Neuron (in vitro differentiated cells): ENCODE results near the gene LLGL2.
"Not testable (repeated sequence)": the region's sequence is repeated elsewhere in the genome, so short reads cannot be mapped to it uniquely, and the experiment has no call there.

ENCODE experiments used
- H2AFZ ChIP-seq: one replicate; pipeline ENCODE4 v1.6.1; 2013; ENCODE audit warnings: low read depth, mild to moderate bottlenecking, inconsistent platforms, low read length, moderate library complexity
- H3K27me3 ChIP-seq: one replicate; pipeline ENCODE4 v1.6.1; 2013; ENCODE audit warnings: low read length; ENCODE audit not compliant: insufficient read depth
- H3K36me3 ChIP-seq: one replicate; pipeline ENCODE4 v1.6.1; 2013; ENCODE audit warnings: low read length; ENCODE audit not compliant: insufficient read depth
- H3K4me1 ChIP-seq: one replicate; pipeline ENCODE4 v1.6.1; 2013; ENCODE audit warnings: low read length; ENCODE audit not compliant: insufficient read depth
- H3K4me3 ChIP-seq: 2 replicates; pipeline ENCODE4 v1.5.1; 2013; ENCODE audit warnings: mild to moderate bottlenecking, low read length, moderate library complexity
- H3K9me3 ChIP-seq: one replicate; pipeline ENCODE4 v1.6.1; 2013; ENCODE audit warnings: low read length

Gene LLGL2

DNA sequence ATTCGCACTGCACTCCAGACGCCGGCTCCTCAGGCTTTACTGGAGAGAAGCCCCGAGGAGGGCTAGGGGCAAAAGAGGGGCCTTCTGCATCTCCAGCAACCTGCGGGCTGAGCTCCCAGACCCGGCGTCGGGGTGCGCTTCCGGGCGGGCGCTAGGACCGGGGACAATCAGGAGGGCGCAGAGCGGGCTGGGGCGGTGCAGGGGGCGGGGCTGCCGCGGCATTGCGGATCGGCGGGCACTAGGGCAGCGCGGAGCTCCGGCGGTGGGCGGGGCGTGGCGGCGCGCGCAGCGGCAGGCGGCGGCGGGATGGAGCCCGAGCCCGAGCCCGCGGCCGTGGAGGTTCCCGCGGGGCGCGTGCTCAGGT is 9.3 kb upstream of the LLGL2 start, which contains the start of gene TSEN54:
TSEN54 (plus strand) TSS at position 274 of the 364 bp plus-strand sequence; CDS start at position 307, 33 bp downstream.
- Histone ChIP-seq H3K4me1 (peaks cover 25% of the 10 kb centered on the region), H3K4me3 (peak within 1 kb of the TSS; percentile 63), H3K9me3 (no peaks in the 10 kb centered on the region), H3K27me3 (no peaks in the 10 kb centered on the region), H2AFZ (peak within 1 kb of the TSS; percentile 95), H3K36me3 (peaks cover 41% of the 10 kb centered on the region)

DNA sequence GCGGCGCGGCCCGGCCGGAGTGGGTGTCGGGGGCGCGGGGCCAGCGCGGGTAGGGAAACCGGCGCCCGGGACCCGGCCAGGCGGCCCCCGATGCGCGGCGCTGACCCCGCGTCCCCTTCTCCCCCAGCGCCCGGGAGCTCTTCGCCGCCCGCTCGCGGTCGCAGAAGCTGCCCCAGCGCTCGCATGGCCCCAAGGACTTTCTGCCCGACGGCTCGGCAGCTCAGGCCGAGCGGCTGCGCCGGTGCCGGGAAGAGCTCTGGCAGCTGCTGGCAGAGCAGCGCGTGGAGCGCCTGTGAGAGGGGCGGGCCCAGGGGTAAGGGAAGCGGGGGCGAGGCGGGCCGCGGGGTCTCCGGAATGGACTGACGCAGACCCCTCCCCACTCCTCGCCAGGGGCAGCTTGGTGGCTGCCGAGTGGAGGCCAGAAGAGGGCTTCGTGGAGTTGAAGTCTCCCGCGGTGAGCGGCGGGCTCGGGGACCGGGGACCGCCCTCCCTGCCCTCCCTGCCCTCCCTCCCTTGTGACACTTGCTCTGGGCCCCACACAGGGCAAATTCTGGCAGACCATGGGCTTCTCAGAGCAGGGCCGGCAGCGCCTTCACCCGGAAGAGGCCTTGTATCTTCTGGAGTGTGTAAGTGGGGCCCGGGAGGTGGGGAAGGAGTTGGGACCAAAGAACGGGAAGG is 8.7 kb upstream of the LLGL2 start:
- Histone ChIP-seq H3K36me3 (peaks cover 40% of the 10 kb centered on the region), H3K4me3 (peak overlapping the region; percentile 63), H3K27me3 (no peaks in the 10 kb centered on the region), H3K9me3 (no peaks in the 10 kb centered on the region), H2AFZ (peak overlapping the region; percentile 54), H3K4me1 (peaks cover 25% of the 10 kb centered on the region)

DNA sequence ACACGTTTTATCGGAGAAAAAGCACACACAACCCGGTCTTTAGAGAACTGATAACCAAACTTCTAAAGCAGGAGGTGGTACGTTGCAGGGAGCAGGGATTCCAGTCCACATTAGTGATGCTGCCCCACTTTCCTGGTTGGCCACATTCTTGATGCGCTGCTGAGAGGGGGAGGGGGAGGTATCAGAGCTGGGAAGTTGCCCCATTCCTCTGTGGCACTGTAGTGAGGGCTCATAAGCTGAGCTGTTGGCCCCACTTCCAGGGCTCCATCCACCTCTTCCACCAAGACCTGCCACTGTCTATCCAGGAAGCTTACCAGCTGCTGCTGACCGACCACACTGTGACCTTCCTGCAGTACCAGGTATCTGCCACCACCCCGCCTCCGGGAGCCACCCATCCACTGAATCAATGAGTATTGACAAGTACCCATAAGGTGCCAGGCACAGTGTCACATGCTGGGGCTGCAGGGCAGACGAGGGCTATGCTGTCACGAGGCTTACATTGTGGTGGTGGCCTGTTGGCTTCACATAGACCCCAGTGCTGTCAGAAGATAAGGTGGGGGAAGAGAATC is 8.1 kb upstream of the LLGL2 start:
- peak overlapping the region; percentile 63 for H3K4me3 ChIP-seq
- H3K36me3 ChIP-seq, result peaks cover 41% of the 10 kb centered on the region

DNA sequence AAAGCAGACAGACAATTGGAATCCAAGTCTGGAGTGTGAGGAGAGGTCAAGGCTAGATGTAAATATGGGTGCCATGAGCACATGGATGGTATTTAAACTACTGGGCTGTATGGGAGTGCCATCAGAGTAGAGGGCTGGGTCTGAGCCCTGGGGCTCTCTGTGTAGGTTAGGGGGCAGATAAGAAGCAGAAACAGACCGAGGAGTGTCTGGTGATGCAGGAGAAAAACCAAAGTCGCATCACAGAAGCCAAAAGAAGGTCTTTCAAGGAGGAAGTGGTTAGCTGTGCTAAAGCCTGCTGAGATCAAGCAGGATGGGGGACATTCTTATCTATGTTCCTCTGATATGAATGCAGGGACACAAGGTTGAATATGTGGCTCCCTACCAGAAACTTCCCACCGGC is 7.3 kb upstream of the LLGL2 start:
- H3K9me3 ChIP-seq, result no peaks in the 10 kb centered on the region
- H3K36me3 ChIP-seq, result peaks cover 44% of the 10 kb centered on the region
- no peak overlapping the region for H3K4me3 ChIP-seq
- H3K4me1 ChIP-seq, result peaks cover 22% of the 10 kb centered on the region
- no peak overlapping the region for H2AFZ ChIP-seq
- no peaks in the 10 kb centered on the region for H3K27me3 ChIP-seq

More for the DNA sequence above, 8.1 kb upstream of the LLGL2 start:
- Histone ChIP-seq H3K27me3 (no peaks in the 10 kb centered on the region), H3K9me3 (no peaks in the 10 kb centered on the region), H2AFZ (peak overlapping the region; percentile 54), H3K4me1 (peaks cover 22% of the 10 kb centered on the region)

DNA sequence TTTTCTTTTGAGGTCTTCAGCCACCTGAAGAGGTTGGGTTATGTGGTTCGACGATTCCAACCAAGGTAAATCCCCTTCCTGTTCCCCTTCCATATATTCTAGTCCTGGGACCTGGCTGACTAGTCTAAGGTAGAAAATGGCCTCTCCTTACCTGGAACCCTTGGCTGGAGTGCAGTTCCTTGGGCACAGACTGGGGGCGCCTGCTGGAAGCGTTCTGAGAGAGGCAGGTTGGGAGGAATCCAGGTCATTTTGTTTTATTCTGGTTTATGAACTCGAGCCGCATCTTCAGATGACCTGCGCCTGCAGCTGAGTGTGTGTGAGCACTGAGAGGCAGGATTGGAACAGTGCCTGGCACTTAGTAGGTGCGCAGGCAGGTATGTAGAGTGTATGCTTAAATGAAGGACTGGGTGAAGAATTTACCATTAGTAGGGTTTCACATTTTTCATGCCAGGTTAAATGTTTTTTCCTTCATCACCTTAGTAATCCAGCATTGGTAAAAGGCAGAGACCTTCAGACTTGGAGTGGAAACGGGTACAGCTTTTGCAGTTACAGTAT is 6.4 kb upstream of the LLGL2 start:
- H3K4me1 ChIP-seq, result peaks cover 16% of the 10 kb centered on the region
- no peaks in the 10 kb centered on the region for H3K27me3 ChIP-seq
- H3K4me3 ChIP-seq, result no peak overlapping the region
- H2AFZ ChIP-seq, result no peak overlapping the region
- H3K9me3 ChIP-seq, result no peaks in the 10 kb centered on the region
- H3K36me3 ChIP-seq, result peaks cover 46% of the 10 kb centered on the region

DNA sequence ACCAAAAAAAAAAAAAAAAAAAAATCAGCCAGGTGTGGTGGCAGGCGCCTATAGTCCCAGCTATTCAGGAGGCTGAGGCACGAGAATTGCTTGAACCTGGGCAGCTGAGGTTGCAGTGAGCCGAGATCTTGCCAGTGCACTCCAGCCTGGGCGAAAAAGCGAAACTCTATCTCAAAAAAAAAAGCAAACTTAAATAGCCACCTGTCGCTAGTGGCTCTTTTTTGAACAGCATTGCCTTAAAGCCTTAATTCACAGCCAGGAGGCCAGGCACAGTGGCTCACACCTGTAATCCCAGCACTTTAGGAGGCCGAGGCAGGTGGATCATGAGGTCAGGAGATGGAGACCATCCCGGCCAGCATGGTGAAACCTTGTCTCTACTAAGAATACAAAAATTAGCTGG is 5.1 kb upstream of the LLGL2 start:
- H2AFZ ChIP-seq, H3K27me3 ChIP-seq, H3K4me1 ChIP-seq, H3K9me3 ChIP-seq, H3K4me3 ChIP-seq: not testable (repeated sequence)
- peaks cover 47% of the 10 kb centered on the region for H3K36me3 ChIP-seq

DNA sequence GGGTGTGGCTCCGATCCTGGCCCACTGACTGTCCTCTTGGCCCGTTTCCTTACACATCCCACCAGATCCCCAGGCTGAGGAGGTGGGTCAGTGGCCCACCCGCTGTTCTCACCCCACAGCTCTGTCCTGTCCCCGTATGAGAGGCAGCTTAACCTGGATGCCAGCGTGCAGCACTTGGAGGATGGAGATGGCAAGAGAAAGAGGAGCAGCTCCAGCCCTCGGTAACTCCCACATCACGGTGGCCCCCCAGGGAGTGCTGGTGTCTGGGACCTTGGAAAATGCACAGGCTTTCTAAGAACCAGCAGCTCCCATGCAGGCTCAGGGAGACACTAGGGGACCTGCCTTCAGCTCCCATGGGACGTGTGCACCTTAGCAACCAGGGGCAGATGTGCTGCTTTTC is 4.2 kb upstream of the LLGL2 start:
- H2AFZ ChIP-seq, result no peak overlapping the region
- peaks cover 5% of the 10 kb centered on the region for H3K27me3 ChIP-seq
- H3K36me3 ChIP-seq, result peaks cover 47% of the 10 kb centered on the region

DNA sequence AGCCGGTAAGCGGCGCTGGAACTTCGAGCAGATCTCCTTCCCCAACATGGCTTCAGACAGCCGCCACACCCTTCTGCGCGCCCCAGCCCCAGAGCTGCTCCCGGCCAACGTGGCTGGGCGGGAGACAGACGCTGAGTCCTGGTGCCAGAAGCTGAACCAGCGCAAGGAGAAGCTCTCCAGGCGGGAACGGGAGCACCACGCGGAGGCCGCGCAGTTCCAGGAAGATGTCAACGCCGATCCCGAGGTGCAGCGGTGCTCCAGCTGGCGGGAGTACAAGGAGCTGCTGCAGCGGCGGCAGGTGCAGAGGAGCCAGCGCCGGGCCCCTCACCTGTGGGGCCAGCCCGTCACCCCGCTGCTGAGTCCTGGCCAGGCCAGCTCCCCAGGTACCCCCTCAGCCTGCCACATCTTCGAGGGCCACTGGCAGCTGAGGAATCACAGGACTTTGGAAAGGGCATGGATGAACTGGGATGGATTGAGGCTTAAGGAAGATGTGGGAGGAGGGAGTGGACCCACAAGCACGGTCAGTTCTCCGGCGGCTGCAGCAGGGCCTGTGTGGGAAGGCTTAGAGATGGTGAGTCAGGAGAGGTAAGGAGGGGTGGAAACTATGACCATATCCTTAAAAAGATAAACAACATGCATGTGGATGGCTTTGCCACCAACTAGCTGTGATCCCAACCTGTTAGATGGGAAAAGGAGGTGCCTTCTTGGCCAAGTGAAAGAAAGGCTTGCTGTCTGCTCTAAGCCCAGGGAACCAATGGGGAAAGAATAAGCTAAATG is 3.4 kb upstream of the LLGL2 start:
- Histone ChIP-seq H3K4me1 (peaks cover 12% of the 10 kb centered on the region), H3K36me3 (peaks cover 47% of the 10 kb centered on the region), H3K27me3 (peaks cover 11% of the 10 kb centered on the region), H2AFZ (no peak overlapping the region), H3K4me3 (no peak overlapping the region), H3K9me3 (no peaks in the 10 kb centered on the region)

More for the DNA sequence above, 4.2 kb upstream of the LLGL2 start:
- no peaks in the 10 kb centered on the region for H3K9me3 ChIP-seq
- H3K4me3 ChIP-seq, result no peak overlapping the region
- H3K4me1 ChIP-seq, result peaks cover 14% of the 10 kb centered on the region

DNA sequence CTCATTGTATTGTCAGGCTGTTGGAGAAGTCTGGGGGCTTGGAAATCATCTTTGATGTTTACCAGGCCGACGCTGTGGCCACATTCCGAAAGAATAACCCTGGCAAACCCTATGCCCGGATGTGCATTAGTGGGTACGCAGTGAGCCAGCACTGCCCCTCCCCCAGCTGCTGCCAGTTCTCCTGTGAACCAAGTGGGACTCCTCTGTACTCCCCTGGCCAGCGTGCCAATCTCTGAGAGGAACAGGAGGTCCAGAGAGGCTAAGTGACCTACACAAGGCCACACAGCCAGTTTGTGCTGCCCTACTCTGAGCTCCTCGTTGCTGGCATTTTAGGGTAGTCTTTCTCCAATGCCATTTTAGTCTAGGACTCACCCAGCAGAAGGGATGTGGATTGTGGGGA is 1.9 kb upstream of the LLGL2 start:
- Histone ChIP-seq H3K36me3 (peaks cover 40% of the 10 kb centered on the region), H3K27me3 (peaks cover 12% of the 10 kb centered on the region), H3K4me1 (peaks cover 6% of the 10 kb centered on the region), H2AFZ (no peak overlapping the region), H3K9me3 (no peaks in the 10 kb centered on the region), H3K4me3 (no peak overlapping the region)

DNA sequence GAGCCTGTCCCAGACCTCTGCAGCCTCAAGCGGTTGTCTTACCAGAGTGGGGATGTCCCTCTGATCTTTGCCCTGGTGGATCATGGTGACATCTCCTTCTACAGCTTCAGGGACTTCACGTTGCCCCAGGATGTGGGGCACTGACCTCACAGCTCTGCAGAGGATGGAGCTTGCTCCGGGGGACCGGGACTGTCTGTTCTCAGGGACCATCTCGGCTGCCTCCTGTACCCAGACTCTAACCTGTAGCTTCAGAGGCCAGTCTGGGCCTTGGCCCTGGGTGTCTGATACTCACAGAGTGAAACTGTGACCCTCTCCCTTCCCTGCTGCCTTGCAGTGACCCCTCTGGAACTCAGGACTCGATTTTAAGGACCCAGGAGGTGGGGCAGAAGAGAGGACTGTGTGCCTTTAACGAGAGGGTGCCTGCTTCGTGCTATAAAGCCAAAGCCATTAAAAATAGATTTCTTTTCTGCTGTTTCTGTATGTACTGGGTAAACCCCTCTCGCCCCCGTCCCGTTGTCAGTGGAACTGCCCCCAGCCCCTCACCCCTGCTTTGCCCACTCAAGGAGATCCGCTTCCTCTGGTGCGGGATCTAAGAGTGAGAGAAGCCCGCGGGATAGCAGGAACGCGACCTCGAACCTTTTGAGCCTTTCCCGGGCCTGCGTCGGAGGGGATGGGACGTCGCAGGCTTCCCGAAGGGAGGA is 1.1 kb upstream of the LLGL2 start:
- peaks cover 34% of the 10 kb centered on the region for H3K36me3 ChIP-seq
- no peak overlapping the region for H3K4me3 ChIP-seq

DNA sequence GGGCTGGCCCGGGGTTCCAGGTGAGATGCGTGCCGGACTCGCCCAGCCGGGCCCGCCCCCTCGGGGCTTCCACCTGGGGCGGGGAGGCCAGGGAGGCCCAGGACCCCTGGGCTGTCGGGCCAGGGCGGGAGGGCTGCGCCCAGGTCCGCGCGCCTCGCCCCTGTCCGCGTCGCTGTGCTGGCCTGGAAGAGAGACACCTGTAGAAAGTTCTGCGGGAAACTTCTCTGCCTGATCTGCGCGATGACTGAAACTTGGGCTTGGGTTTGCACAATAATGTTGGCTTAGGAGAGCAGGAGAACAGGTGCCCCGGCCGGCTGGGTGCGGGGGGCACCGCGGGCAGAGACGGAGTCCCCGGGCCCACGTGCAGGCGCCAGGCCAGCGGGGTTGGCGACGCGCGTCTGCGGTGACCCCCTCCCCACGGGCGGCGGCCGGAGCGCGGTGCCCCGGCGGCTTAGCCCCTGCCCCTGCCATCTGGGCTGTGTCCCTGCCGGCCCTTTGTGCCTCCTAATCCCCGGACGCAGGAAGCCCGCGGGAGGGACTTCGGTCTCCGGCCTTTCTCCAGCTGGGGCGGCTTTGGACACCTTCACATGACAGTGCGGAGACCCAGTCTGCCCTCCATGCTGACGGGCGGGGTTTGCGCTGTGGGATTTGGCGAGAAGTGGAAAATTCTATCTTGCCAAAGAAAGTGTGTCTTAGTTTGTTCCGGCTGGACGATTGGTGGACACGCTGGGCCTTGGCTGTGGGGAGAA is 483 bp downstream of the LLGL2 start:
- Histone ChIP-seq H3K4me3 (no peak overlapping the region), H3K4me1 (peaks cover 6% of the 10 kb centered on the region), H3K9me3 (no peaks in the 10 kb centered on the region), H3K27me3 (peaks cover 12% of the 10 kb centered on the region), H3K36me3 (peaks cover 27% of the 10 kb centered on the region), H2AFZ (no peak overlapping the region)

More for the DNA sequence above, 1.1 kb upstream of the LLGL2 start:
- peaks cover 6% of the 10 kb centered on the region for H3K4me1 ChIP-seq
- no peaks in the 10 kb centered on the region for H3K9me3 ChIP-seq
- no peak overlapping the region for H2AFZ ChIP-seq
- peaks cover 12% of the 10 kb centered on the region for H3K27me3 ChIP-seq

DNA sequence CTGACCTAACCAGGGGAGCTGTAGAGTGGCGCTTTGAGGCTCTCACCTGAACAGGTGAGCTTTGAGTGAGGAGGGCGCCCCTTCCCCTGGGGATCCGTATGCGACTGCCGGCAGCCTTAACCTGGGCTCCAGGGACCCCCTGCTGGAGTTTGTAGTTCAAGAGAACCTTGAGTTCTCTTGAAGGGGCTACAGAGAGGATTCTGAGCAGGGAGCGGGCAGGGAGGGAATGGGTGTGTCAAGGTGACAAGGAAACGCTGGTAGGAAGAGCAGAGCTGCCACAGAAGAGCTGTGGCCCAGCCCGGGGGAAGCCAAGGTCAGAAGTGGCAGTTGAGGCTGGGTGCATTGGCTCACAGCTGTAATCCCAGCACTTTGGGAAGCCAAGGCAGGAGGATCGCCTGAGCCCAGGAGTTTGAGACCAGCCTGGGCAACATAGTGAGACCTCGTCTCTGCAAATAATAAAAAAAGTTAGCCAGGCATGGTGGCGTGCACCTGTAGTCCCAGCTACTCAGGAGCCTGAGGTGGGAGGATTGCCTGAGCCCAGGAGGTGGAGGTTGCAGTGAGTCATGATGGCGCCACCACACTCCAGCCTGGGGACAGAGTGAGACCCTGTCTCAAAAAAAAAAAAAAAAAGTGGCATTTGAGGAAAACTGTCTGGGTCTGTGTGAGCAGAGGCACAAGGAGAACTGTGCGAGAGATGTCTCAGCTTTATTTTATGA is 1.2 kb downstream of the LLGL2 start:
- Histone ChIP-seq H3K4me3 (no peak overlapping the region), H2AFZ (no peak overlapping the region), H3K9me3 (no peaks in the 10 kb centered on the region), H3K4me1 (peaks cover 6% of the 10 kb centered on the region), H3K27me3 (peaks cover 12% of the 10 kb centered on the region), H3K36me3 (peaks cover 21% of the 10 kb centered on the region)
